ENCODE results near the gene LMAN1.

The LMAN1 gene

DNA sequence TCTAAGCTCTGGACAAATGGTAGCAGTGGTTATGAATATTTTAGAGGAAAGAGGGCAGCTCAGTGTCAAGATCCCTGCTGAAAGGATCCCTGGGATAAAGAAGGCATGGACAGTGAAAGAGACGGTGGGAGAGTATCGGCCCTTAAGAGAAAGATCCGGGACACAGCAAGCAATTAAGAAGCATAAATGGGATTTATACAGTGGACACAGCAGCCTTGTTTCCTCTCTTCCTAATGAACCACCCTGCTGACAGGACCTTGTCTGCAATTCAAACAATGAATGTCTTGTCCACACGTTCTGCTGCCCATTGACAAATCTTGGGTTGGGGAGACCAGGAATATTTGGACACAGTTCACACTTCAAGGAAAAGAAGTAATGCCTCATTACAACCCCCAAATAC, 57.1 kb downstream of the LMAN1 start:
- no peak for DNase-seq

DNA sequence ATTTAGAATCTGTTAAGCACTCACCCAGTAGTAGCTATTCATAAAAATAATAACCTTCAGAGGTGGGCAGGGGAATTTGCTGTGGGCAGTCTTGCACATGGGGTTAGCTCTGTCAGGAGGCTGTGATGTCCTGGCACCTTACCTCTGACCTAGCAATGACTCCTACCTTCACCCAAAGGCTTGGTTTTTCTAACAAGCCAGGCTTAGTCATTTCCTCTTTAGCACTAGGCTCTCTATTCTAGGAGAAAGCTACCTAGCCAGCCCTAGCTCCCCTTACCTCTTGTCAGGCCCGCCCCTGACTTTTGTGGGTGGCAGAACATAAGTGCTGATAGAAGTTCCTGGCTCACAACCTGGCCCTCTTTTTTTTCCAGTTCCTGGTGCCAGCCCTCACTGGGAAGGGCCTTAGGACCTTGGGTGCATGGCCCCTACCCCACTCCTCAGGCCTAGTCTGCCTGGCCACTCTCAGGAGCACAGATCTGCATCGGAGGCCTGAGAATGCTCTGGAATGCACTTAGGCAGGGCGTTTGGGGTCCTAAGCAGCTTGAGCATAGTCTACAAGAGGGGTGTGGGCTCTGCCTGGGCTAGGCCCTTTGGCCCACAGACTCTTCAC, 58.3 kb downstream of the LMAN1 start:
- no peak for DNase-seq

DNA sequence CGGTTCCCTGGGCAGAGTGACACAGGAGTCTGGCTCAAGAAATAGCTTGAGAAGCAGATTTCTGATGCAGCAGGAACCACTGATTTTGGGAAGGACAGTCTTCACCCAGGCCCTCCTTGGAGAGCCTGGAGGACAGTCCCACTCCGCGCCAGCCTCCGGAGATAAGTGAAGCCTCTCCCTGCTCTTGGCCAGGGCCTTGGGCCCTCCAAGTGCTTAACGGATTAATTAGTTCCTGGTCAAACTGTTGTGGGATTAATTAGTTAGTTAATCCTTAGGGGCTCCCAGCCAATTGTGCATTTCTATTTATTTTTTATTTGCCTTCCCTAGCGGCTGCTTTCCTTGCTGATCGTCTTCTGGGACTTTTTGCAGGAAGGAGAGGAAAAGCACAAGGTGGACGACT, 60.2 kb downstream of the LMAN1 start:
- DNase-seq, result no peak

DNA sequence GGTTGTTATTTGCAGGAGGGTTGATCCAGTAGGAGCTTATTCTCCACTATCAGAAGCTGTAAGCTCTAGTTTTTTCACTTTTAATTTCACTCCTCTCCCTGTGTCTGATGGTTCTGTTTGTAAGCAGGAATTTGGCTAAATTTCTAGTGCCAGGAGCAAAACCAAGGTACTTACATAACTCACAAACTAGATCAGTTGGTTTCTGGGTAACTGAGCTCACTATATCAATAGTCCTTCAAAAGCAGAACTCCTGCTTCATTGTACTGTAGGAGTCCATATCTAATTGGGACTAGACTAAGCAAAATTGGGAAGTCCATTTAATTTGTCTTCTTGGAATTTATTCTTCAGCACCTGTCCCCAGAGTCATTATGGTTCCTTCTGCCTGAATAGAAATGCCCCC, 65.7 kb downstream of the LMAN1 start:
- no peak for DNase-seq

DNA sequence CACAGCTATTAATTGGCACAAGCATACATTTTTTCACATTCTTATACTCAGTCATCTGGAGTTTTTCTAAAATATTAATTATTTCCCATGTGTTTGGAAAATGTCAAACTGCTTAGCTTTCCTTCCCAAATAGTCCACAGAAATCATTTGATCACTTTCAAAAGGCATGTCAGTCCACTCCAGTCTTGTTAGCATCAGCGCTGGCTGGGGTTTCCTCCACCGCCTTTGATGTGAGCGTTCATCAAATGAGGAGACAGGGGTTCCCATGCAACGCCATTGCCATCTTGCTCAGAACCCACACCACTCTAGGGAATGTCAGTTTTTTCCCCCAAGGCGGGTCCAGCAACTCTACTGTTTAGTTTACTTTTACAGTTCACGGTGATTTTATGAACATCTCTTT, 72.7 kb downstream of the LMAN1 start:
- no peak for DNase-seq

DNA sequence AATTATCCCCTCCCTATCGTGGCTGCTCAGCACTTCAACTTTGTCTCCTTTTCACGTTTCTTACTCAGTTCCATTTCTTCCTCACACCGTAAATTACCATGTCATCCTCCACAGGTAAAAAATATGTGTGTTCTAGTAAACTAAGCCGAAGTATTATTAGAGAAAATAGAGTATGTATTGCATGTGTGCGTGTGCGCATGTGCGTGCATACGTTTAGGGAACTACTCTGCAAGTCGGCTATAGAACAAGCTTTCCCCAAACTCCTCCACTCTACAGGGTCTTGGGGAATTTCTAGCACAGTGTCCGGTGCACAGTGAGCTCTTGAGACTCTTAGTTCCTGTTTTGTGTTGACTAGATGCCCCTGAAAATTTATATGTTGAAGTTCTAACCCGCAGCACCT, 76.7 kb downstream of the LMAN1 start:
- no peak for DNase-seq

DNA sequence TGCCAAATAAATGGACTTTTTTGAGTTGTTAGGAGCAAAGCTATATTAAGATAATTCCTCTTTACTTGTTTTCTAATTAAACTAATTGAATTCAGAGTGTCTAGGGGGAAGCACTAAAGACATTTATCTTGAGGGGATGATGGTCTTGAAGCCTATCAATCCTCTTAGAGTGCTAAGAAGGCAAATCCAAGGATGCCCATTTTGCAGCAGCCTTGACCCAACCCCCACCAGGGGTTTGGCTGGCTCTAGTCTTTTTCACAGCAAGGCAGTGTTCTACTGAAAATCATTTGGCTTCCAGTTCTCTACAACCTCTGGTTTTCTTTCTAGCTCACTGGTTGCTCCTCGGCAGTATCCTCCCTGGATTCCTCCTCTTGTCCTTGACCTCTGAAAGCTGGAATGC, 79.3 kb downstream of the LMAN1 start:
- no peak for DNase-seq

DNA sequence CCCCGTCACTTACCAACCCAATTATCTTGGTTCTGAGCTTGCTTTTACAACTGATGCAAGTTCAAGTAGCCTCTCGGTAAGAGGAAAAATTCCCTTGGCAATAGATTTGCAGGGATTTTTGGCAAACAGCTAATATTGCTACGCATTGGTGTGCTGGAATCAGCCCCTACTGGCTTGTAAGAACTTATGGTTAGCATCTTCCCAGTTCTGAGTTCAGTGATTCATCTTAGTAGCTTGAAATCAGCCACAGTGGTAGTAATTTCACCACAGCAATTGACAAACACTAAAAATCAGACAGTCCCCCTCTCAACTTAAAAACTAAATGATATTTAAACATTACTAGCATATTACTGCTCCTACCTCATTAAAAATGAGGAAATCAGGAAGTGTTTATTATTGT, 79.9 kb downstream of the LMAN1 start:
- DNase-seq, result no peak

DNA sequence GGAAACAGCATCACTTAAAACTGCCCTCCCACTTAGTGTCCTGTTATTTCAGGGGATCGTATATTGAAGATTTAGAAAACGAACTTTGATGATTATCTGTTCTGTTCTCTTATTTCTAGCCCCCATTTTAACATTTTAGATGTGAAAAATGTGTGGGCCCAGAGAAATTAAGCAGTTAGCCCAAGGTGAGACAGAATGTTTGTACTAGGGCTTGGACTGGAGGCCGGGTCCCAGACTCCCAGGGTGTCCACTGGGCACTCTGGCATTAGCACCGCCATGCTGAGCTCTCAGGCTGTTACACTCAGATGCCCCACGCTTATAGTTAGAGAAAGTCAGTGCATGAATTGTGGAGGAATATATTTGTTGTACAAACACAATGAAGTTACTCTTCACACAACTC, 80.3 kb downstream of the LMAN1 start:
- no peak for DNase-seq

All from NCI-H510A treated with DMSO at 0.1 percent for 48 hours (cell line).